RWPE1 (cell line): ENCODE data around the gene PCDHA2.
"Not testable (repeated sequence)": the region's sequence is repeated elsewhere in the genome, so short reads cannot be mapped to it uniquely, and the experiment has no call there.

ENCODE experiments used
- CTCF ChIA-PET: fragments of 350-600 bp; sonication (Branson Sonifier 250); formaldehyde crosslinking; extraction: SDS; loops from one replicate; lab custom pipeline; 2021; lab: Yijun Ruan, JAX
- POLR2A ChIA-PET: fragments of 400-600 bp; formaldehyde crosslinking; extraction: SDS; loops from one replicate; lab custom pipeline; 2020; ENCODE audit warnings: antibody characterized with exemption; ENCODE audit not compliant: low non-redundant PET; lab: Yijun Ruan, JAX
- DNase-seq: peaks from one replicate; pipeline ENCODE4 v3.0.0; 2012; ENCODE audit warnings: low spot score
- H3K27ac ChIP-seq: fragments of 450-650 bp; 2 replicates; pipeline ENCODE4 v1.5.1; 2017
- CTCF ChIP-seq: fragments of 450-650 bp; conservative IDR thresholded peaks from 2 replicates; pipeline ENCODE4 v1.5.1; 2017; ENCODE audit warnings: low read depth, mild to moderate bottlenecking

The PCDHA2 gene

GRCh38 chr5:140802781-140803271 lies 8.2 kb downstream of the PCDHA2 start:
- no peak overlapping the region for H3K27ac ChIP-seq
- ChIA-PET POLR2A (no interaction called here), CTCF (interaction anchor here (1.1 kb wide), 1 partner anchor 14 kb away, joined by 6 read pairs; no protein-coding TSS in a partner anchor)
- no peak for DNase-seq
- TF ChIP-seq CTCF: no peak

- ChIA-PET POLR2A (no interaction called here), CTCF (interaction anchor here (0.6 to 1.9 kb wide), 3 partner anchors 30 to 196 kb away, joined by 3 to 10 read pairs (median 3); partner anchors contain the start of gene PCDHA8)
- H3K27ac ChIP-seq: no peak within 1 kb of the TSS
- DNase-seq: no peak
- TF ChIP-seq CTCF: no peak
Observed at GRCh38 chr5:140806834-140807775, 12.5 kb downstream of the PCDHA2 start, which contains the start of gene PCDHA4. PCDHA4 (plus strand) TSS chr5:140807068.

- H3K27ac ChIP-seq, DNase-seq, POLR2A ChIA-PET: not testable (repeated sequence)
- CTCF ChIA-PET: interaction anchor here (0.6 to 1.6 kb wide), 2 partner anchors 14 to 195 kb away, joined by 3 to 7 read pairs; no protein-coding TSS in a partner anchor
Observed at GRCh38 chr5:140808241-140808888, 13.7 kb downstream of the PCDHA2 start.

GRCh38 chr5:140808889-140809291 lies 14.2 kb downstream of the PCDHA2 start:
- no peak for TF ChIP-seq CTCF
- no peak overlapping the region for H3K27ac ChIP-seq
- ChIA-PET CTCF (interaction anchor here (1.6 kb wide), 1 partner anchor 13 kb away, joined by 7 read pairs; no protein-coding TSS in a partner anchor), POLR2A (no interaction called here)
- no peak for DNase-seq

GRCh38 chr5:140821375-140822280 lies 27.0 kb downstream of the PCDHA2 start, which contains the start of gene PCDHA5:
PCDHA5 (plus strand) TSS chr5:140821613.
- no peak for DNase-seq

More at GRCh38 chr5:140821375-140822280, 27.0 kb downstream of the PCDHA2 start, which contains the start of gene PCDHA5:
- CTCF ChIA-PET: interaction anchor here (0.6 to 1.1 kb wide), 6 partner anchors 13 to 228 kb away, joined by 3 to 7 read pairs (median 3); no protein-coding TSS in a partner anchor
- POLR2A ChIA-PET: no interaction called here
- no peak within 1 kb of the TSS for H3K27ac ChIP-seq
- TF ChIP-seq CTCF: peak; percentile 70
